GM19467 (cell line): ENCODE results near the gene ZNF575.
A peak's percentile ranks its signal among the peaks of the same experiment; 100 is the strongest.

Source experiments
- ATAC-seq: cut with Tn5 transposase; IDR thresholded peaks from one replicate; pipeline ENCODE4 v1.9.1; 2021; ENCODE audit warnings: mild to moderate bottlenecking, moderate library complexity; ENCODE audit not compliant: unreplicated experiment

The ZNF575 gene

DNA sequence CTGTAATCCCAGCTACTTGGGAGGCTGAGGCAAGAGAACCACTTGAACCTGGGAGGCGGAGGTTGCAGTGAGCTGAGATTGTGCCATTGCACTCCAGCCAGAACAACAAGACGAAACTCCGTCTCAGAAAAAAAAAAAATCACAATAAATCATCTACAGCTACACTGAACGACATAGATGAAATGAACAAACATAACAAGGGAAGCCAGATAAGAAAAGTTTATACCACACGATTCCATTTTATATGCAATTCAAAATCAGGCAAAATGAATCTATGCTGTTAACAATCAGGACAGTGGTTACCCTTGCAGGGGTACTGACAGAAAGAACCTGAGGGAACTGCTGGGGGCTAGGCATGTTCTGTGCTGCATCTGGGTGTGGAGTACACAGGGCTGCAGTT is 36.7 kb downstream of the ZNF575 start:
- no peak for ATAC-seq

DNA sequence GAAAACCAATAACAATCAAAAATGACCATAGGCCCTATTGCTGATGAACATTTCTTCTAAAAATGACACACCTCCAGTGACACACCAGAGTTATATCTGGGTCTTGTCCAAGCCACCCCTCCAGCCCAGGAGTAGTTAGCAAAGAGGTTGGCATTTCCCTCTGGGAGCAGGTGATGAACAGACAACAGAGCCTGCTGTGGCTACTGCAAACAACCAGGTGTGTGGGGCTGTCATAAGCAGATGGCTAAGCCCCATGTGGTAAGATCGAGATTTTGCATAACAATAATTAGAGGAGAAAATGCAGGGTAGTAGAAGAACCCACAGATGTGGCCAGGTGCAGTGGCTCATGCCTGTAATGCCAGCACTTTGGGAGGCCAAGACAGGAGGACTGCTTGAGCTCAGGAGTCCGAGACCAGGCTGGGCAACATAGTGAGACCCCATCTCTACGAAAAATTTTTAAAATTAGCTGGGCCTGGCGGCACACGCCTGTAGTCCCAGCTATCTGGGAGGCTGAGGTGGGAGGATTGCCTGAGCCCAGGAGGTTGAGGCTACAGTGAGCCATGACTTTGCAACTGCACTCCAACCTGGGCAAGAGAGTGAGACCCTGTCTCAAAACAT is 37.3 kb downstream of the ZNF575 start:
- ATAC-seq = no peak

DNA sequence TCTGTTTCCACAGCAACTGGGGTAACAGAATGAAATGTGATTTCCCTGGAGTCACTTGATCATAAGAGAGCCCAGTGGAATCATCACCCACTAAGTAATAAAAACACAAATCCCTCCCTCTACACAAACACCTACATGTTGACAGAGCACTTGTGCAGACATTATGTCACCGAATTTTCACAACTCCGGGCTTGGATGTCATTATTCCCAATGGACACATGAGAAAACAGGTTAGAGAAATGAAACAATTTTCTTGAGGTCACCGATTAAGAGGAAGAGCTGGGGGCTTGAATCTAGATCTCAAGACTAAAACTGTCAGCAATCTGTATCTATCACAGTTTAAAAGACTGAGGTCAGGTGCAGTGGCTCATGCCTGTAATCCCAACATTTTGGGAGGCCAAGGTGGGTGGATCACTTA is 39.2 kb downstream of the ZNF575 start:
- ATAC-seq = no peak

DNA sequence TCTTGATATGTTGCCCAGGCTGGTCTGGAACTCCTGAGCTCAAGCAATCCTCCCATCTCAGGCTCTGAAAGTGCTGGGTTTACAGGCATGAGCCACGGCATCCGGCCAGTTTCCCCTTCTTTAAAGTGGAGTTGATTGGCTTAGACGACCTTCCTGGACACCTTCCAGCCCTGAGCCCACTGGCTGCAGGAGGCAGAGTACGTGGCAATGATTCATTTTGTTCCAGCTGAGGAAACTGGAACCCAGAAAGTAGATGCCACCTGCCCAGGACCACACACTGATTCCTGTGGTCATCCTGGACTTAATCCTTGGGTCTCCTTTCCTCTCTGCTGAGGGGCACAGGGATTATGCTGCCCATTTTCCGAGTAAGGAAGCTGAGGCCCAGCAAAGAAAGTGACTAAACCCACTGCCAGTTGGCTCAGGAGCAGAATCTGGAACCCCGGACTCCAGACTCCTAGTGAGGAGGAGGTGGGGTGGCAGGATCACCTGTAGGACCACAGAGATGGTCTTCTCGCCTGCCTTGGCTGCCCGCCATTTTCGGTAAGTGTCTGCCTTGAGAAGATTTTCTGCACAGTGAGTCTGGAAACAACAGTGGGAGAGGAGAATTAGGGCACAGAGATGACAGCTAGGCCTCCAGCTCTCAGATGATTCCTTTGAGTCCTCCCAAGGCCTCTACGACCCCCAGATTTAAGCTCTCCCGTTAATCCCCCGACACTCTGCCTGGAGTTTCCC is 41.6 kb downstream of the ZNF575 start:
- ATAC-seq = no peak

DNA sequence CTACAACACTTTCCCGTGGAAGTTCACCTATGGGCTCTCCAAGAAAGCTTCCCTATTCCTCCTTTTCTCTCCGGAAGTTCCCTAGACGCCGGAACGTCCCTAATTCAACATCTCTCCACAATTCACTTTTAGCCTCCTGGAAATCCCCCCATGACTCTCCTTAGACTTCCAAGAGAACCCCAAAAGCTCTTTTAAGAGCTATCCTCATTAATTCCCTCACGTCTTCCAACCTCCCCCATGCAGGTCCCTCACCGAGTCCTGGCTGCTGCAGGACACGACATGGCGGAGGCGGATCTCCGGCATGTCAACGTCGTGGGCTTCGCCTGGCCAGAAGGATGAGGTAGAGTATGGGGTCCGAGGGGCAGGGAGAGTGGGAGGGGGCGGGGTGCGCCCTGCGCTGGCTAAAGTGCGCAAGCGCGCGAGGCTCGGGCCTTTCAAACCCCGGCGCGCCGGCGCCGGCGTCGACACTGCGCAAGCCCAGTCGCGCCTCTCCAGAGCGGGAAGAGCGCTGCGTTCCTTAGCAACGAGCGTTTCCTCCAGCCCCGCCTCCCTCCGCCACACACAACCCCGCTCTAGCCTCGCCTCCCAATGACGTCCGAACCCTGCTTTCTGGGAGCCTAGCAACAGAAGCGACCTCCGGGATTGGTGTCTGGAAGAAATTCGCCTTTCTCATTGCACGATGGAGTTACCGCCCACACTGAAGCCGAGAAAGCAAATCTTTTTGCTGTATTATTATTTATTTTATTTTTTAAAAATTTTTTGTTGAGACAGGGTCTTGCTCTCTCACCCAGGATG is 42.4 kb downstream of the ZNF575 start, which contains the start of the genes PINLYP and XRCC1:
Gene PINLYP (plus strand): TSS at position 646 of the 795 bp plus-strand sequence. CDS start 1,391 bp downstream, outside the sequence.
Gene XRCC1 (minus strand): TSS at position 372 of the 795 bp plus-strand sequence. CDS start 69 bp downstream, at position 303.
- ATAC-seq = peak; percentile 99

DNA sequence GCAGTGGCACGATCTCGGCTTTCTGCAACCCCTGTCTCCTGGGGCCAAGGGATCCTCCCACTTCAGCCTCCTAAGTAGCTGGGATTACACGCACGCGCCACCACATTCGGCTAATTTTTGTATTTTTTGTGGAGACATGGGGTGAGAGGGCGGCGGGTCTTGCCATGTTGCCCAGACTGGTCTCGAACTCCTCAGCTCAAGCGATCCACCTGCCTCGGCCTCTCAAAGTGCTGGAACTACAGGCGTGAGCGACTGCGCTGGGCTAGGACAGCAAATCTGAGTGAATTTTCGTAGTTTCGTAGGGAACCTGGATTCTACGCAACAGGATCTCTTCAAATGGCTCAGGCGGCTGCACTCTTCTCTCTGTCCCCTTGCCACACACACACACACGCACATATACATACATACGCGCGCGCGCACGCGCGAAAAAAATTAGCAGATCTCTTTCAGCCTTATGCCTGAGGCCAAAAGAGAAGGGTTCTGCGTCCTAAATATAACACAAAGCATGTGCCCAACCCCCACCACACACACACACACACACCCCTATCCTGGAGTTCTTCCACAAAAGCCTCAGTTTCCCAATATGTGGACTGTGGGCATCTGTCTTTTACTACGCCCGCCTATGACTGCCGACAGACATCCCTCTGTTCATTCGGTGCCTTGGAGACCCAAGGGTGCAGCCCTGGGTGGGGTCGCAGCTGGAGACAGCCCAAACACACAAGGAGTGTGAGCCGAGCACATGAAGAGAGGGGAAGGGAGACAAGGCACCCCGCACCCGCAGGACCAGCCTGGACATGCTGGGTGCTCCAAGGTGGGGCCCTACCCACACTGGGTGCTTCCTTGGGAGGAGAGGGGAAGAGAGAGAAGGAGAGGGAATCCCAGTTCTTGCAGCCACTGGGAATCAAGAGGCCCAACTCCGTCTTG is 43.2 kb downstream of the ZNF575 start:
- no peak for ATAC-seq

DNA sequence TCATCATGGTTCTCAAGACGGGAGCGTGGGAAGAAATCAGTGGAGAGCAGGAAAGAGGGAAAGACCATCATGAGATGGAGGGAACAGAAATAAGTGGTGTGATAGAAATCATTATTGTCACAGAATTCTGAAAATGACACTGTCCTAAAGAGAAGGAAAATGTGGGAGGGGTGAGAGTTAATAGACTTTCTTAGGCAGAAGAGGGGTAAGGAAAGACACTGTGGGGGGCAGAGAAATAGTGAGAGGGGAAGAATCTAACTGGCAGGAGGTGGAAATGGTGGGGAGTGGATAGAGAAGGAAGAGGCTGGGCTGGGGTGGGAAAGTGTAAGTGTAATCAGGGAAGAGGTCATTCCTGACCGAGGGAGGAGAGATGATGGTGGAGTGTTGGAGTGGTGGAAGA is 45.8 kb downstream of the ZNF575 start:
- ATAC-seq = no peak

DNA sequence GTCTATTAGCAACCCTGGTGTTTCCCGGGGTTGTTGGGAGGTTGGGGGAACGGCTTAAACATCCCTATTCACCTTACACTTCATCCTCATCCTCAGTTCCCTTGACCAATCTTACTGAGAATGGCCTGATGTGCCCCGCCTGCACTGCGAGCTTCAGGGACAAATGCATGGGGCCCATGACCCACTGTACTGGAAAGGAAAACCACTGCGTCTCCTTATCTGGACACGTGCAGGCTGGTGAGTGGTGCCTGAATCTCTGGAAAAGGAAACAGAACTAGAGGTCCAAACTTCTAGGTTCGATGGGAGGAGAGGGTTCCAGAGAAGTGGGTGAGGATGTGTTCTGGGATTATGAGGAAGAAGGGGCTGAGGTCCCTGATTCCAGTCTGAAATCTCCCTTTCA is 48.5 kb downstream of the ZNF575 start:
- ATAC-seq = no peak

DNA sequence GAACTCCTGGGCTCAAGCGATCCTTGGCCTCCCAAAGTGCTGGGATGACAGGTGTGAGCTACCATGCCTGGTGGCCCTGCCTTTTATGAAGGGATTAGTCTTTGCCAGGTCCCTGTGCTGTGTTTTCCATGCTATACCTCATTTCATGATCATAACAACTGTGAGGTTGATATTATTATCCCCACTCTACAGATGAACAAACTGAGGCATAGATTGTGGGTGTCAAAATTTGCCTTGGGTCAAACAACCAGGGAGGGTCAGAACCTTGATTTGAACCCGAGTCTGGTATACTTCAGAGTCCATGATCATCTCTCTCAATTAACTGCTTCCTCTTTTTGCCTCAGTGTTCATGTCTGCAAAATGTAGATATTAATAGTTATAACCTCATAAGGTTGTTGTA is 49.5 kb downstream of the ZNF575 start:
- ATAC-seq = no peak

DNA sequence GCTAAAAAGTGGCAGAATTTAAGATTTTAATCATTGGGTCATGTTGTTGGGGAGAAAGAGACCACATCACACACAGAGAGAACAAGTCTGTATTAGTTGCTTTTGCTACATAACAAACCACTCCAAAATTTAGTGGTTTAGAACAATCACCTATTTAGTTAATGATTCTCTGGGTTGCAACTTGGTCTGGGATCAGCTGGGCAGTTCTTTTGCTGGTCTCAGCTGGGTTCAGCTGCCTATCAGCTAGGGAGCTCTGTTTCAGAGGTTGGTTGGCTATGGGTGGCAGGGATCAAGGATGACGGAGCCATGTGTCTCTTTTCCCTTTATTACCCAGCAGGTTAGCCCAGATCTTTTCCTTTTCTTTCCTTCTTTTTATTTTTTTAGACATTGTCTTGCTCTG is 51.5 kb downstream of the ZNF575 start:
- no peak for ATAC-seq
